Thyroid gland (tissue), 4 donors: ENCODE data around the gene LLPH. TPM values are rescaled to one million over a fixed set of nuclear protein-coding genes. Genes with fewer than 3 reads are reported as not detected.

Experiments used
- DNase-seq, 2 donors: peaks; one replicate each; pipeline ENCODE4 v3.0.0-alpha.2; 2019
- H3K27ac ChIP-seq, 3 donors: fragments of 200-600 bp; sonication (generic); 1 replicate in 2 of 3; 2 replicates in 1 of 3; pipeline ENCODE4 v1.5.1; 2016 to 2019; ENCODE audit warnings: mild to moderate bottlenecking in 1 of 3, moderate library complexity in 1 of 3
- H3K27me3 ChIP-seq: fragments of 200-600 bp; sonication (generic); one replicate; pipeline ENCODE4 v1.5.1; 2019
- H3K36me3 ChIP-seq, 2 donors: fragments of 200-600 bp; sonication (generic); one replicate each; pipeline ENCODE4 v1.5.1; 2016 to 2019
- H3K4me1 ChIP-seq, 2 donors: fragments of 200-600 bp; sonication (generic); one replicate each; pipeline ENCODE4 v1.5.1; 2017 to 2019
- H3K4me3 ChIP-seq, 3 donors: fragments of 200-600 bp; sonication (generic); replicated peaks in 1 of 3; 1 replicate in 2 of 3; 2 replicates in 1 of 3; pipeline ENCODE4 v1.5.1; 2016; ENCODE audit warnings: mild to moderate bottlenecking in 1 of 3
- H3K9me3 ChIP-seq: fragments of 200-600 bp; sonication (generic); one replicate; pipeline ENCODE4 v1.5.1; 2017
- CTCF ChIP-seq, 6 experiments: fragments of 200-600 bp in 3 of 6; fragments of 450-650 bp in 3 of 6; sonication (generic) in 3 of 6; IDR thresholded peaks; one replicate each; pipeline ENCODE4 v1.5.1; 2016 to 2019; ENCODE audit warnings: antibody characterized with exemption in 6 of 6, mild to moderate bottlenecking in 2 of 6, inconsistent platforms in 1 of 6, moderate library complexity in 1 of 6
- POLR2A ChIP-seq, 2 donors: fragments of 450-650 bp; IDR thresholded peaks; one replicate each; pipeline ENCODE4 v1.6.1; 2017; ENCODE audit warnings: antibody characterized with exemption in 2 of 2, mild to moderate bottlenecking in 2 of 2, moderate library complexity in 1 of 2
- WGBS, 2 donors: methylation state at CpG; one replicate each; pipeline ENCODE4 v1.1.5; 2017; 5-methylcytosine and 5-hydroxymethylcytosine counted together
- intact Hi-C: fragments of 100-400 bp; cut with DNase I; formaldehyde crosslinking; loops from one replicate; pipeline ENCODE4 v1.15.1; 2023
- total RNA-seq, 4 donors: library from RNA; depleted of rRNA; stranded (reverse); fragments of >200 nt; gene quantifications; one replicate each; pipeline ENCODE4 v1.2.3, GENCODE V29; 2016

Gene LLPH
- total RNA-seq, 4 donors from 2014 or later: 4.5 to 15.0 (median 6.3) TPM

- Histone ChIP-seq H3K4me3 (no peak overlapping the region), H3K36me3 (no peaks in the 10 kb centered on the region), H3K4me1 (peaks cover 0 to 2% of the 10 kb centered on the region in 2 donors), H3K9me3 (no peaks in the 10 kb centered on the region), H3K27ac (no peak overlapping the region), H3K27me3 (no peaks in the 10 kb centered on the region)
- DNase-seq: no peak
- TF ChIP-seq CTCF (IDR thresholded peaks at IDR 0.05) (no peak), POLR2A (IDR thresholded peaks at IDR 0.05) (no peak)
- intact Hi-C loops: no loop called here
- WGBS, 2 donors: 91 to 95% methylated on average over 1 of the region's 1 CpG
Observed at GRCh38 chr12:66071549-66071948, 59.0 kb downstream of the LLPH start.

GRCh38 chr12:66070378-66071120 lies 60.0 kb downstream of the LLPH start:
- TF ChIP-seq CTCF (IDR thresholded peaks at IDR 0.05) (no peak), POLR2A (IDR thresholded peaks at IDR 0.05) (no peak)
- Histone ChIP-seq H3K36me3 (no peaks in the 10 kb centered on the region), H3K4me3 (no peak overlapping the region), H3K4me1 (peaks cover 0 to 9% of the 10 kb centered on the region in 2 donors), H3K9me3 (no peaks in the 10 kb centered on the region), H3K27ac (no peak overlapping the region), H3K27me3 (no peaks in the 10 kb centered on the region)
- WGBS, 2 donors: 85 to 94% methylated on average over 9 of the region's 9 CpGs
- no peak for DNase-seq
- intact Hi-C loops: no loop called here

GRCh38 chr12:66066929-66067523 lies 63.5 kb downstream of the LLPH start:
- H3K9me3 ChIP-seq: no peaks in the 10 kb centered on the region
- H3K27ac ChIP-seq: no peak overlapping the region
- H3K36me3 ChIP-seq: no peaks in the 10 kb centered on the region
- no peak overlapping the region for H3K4me3 ChIP-seq
- TF ChIP-seq POLR2A (IDR thresholded peaks at IDR 0.05): no peak
- TF ChIP-seq CTCF (IDR thresholded peaks at IDR 0.05): no peak
- peaks cover 0 to 9% of the 10 kb centered on the region in 2 donors for H3K4me1 ChIP-seq
- intact Hi-C loops: no loop called here
- no peak for DNase-seq
- 55 to 75% methylated on average over 3 of the region's 3 CpGs for WGBS, 2 donors
- H3K27me3 ChIP-seq: no peaks in the 10 kb centered on the region

Other genes starting within 250 kb of the LLPH start
- 100 to 1,000 TPM; 186 to 322 (median 242) TPM for gene TMBIM4, start 39.2 kb upstream of the LLPH start, total RNA-seq
- gene IRAK3, start 58.5 kb upstream of the LLPH start, total RNA-seq: 10 to 100 TPM in 3 of 4 donors, 1 to 10 TPM in 1; 8.0 to 26.6 (median 17.6) TPM
- 1 to 10 TPM; 5.1 to 6.6 (median 5.9) TPM for gene HELB, start 171.7 kb upstream of the LLPH start, total RNA-seq